ENCODE results near the gene SEC16A.

The SEC16A gene

DNA sequence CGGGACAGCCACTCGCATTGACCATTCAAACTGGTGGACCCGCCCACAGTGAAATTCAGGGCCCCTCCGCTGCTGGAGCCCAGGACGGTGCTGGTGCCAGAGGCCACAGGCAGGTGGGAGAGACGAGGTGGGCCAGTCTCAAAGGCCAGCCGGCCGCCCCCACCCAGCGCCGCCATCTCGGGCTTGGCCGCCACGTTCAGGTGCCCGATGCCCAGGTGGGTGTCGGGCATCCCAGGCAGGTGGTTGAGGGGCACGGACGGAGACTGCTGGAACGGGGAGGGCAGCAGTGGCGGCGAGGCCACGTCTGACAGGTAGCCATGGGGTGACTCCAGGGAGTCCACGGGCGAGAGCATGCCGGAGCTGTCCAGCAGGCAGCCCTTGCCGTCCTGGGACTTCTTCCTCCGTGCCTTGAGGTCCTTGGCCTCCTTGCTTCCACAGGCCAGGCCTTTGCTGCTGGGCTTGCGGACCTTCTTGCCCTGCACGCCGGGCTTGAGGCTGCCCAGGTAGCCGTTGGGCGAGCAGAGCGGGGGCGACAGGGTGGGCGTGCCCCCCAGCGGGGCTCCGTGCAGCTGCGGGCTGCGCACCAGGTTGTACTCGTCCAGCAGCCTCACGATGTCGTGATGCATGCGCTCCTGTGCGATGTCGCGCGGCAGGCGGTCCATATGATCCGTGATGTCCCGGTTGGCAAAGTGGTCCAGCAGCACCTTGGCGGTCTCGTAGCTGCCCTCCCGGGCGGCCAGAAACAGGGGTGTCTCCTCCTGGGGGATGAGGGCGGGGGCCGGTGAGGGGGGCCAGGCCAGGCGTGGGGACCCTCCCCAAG, 14.2 kb upstream of the SEC16A start:
- Histone ChIP-seq H3K4me1 (ENCODE audit: low read depth, poor library complexity, severe bottlenecking) (no peaks in the 10 kb centered on the region), H3K4me2 (no peak overlapping the region), H2AFZ (ENCODE audit: low read depth) (no peak overlapping the region), H3K27me3 (ENCODE audit: insufficient read depth, low read depth) (peaks cover 85% of the 10 kb centered on the region), H4K20me1 (ENCODE audit: insufficient read depth) (no peaks in the 10 kb centered on the region), H3K36me3 (ENCODE audit: insufficient read depth) (no peaks in the 10 kb centered on the region), H3K4me3 (IDR thresholded peaks at IDR 0.05; ENCODE audit: insufficient read depth, low read depth, low read length) (no peak overlapping the region), H3K27ac (no peak overlapping the region), H3K79me2 (ENCODE audit: insufficient read depth, low read depth) (no peaks in the 10 kb centered on the region), H3K9ac (no peak overlapping the region)
- TF ChIP-seq, protein P1, sequence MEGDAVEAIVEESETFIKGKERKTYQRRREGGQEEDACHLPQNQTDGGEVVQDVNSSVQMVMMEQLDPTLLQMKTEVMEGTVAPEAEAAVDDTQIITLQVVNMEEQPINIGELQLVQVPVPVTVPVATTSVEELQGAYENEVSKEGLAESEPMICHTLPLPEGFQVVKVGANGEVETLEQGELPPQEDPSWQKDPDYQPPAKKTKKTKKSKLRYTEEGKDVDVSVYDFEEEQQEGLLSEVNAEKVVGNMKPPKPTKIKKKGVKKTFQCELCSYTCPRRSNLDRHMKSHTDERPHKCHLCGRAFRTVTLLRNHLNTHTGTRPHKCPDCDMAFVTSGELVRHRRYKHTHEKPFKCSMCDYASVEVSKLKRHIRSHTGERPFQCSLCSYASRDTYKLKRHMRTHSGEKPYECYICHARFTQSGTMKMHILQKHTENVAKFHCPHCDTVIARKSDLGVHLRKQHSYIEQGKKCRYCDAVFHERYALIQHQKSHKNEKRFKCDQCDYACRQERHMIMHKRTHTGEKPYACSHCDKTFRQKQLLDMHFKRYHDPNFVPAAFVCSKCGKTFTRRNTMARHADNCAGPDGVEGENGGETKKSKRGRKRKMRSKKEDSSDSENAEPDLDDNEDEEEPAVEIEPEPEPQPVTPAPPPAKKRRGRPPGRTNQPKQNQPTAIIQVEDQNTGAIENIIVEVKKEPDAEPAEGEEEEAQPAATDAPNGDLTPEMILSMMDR (conservative IDR thresholded peaks at IDR 0.05; ENCODE audit: low read depth, low read length): no peak

DNA sequence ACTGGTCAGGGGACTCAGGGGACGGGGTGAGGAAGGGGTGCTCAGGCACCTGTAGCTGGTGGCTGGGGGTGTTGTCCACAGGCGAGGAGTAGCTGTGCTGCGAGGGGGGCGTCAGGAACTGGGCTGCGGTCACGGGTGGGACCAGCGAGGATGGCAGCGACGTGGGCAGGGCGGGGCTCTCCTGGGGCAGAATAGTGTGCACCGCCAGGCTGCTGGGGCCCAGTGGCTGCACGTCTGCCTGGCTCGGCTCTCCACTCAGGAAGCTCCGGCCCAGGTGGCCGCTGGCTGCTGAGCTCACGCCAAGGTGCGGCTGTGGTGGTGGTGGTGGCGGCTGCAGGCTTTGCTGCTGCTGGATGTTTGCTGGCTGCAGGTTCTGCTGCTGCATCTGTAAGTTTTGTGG, 13.3 kb upstream of the SEC16A start:
- Histone ChIP-seq H3K79me2 (ENCODE audit: insufficient read depth, low read depth) (no peaks in the 10 kb centered on the region), H3K4me2 (no peak overlapping the region), H3K36me3 (ENCODE audit: insufficient read depth) (no peaks in the 10 kb centered on the region), H3K4me3 (IDR thresholded peaks at IDR 0.05; ENCODE audit: insufficient read depth, low read depth, low read length) (no peak overlapping the region), H3K27me3 (ENCODE audit: insufficient read depth, low read depth) (peaks cover 87% of the 10 kb centered on the region), H3K9ac (no peak overlapping the region), H4K20me1 (ENCODE audit: insufficient read depth) (no peaks in the 10 kb centered on the region), H2AFZ (ENCODE audit: low read depth) (no peak overlapping the region), H3K4me1 (ENCODE audit: low read depth, poor library complexity, severe bottlenecking) (no peaks in the 10 kb centered on the region), H3K27ac (no peak overlapping the region)
- TF ChIP-seq, protein P1 (conservative IDR thresholded peaks at IDR 0.05; ENCODE audit: low read depth, low read length): no peak

DNA sequence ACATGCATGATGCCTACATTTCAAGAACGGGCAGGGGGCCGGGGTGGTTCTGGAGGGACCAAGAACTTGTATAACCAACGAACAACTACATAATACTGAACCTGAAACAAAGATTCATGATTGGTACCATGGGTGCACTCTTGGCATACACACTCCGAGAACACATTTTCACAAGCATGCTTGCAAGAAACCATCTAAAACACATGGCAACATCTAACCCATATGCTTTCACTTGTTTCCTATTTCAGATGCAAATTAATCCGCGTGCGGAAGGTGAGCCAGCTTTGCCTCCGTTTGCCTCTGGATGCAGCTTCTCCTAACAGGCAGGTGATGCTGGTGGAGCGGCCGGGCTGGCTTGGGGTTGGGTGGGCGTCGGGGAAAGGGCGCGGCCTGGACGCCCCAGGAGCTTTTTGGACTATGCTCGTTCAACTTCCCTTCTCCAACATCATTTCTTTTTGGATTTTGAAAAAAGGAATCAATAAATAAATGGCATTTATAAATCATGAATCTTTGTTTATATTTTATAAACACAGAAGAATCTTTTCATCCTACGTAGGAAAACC, 12.5 kb upstream of the SEC16A start:
- Histone ChIP-seq H3K9ac (no peak overlapping the region), H3K4me2 (no peak overlapping the region), H3K79me2 (ENCODE audit: insufficient read depth, low read depth) (no peaks in the 10 kb centered on the region), H3K4me1 (ENCODE audit: low read depth, poor library complexity, severe bottlenecking) (no peaks in the 10 kb centered on the region), H3K27ac (no peak overlapping the region), H4K20me1 (ENCODE audit: insufficient read depth) (no peaks in the 10 kb centered on the region), H2AFZ (ENCODE audit: low read depth) (no peak overlapping the region), H3K4me3 (IDR thresholded peaks at IDR 0.05; ENCODE audit: insufficient read depth, low read depth, low read length) (no peak overlapping the region), H3K36me3 (ENCODE audit: insufficient read depth) (no peaks in the 10 kb centered on the region), H3K27me3 (ENCODE audit: insufficient read depth, low read depth) (peaks cover 88% of the 10 kb centered on the region)
- TF ChIP-seq, protein P1 (conservative IDR thresholded peaks at IDR 0.05; ENCODE audit: low read depth, low read length): no peak

DNA sequence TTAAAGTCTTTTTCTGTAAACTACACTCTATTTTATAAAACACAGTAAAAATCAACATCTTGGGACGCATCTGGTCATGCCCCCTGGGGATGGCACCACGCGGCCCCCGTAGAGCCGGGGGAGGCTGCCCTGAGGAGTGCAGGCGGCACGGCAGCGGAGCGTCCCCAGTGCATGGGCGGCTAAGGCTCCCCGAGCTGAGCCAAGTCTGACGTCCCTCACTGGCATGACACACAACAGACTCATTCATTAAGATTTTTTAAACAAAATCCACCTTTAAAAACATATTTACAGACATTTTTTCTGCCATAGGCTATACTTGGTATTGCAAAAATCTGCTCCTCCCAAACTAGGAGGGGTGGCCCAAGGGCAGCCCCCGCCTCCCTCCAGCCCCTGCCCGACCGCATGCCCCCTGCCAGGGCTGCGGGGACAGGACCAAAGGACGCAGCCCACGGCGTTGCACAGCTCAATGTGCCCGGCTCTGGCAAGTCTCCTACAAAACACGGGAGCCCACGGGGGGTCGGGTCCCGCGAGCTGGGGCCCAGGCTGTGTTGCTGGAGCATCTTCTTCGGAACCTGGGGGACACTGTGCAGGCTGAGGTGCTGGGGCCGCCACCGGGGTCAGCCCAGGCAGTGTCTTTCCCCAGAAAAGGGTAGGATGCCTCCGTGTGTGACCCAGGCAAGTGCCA, 11.8 kb upstream of the SEC16A start:
- Histone ChIP-seq H3K4me2 (no peak overlapping the region), H4K20me1 (ENCODE audit: insufficient read depth) (no peaks in the 10 kb centered on the region), H3K79me2 (ENCODE audit: insufficient read depth, low read depth) (no peaks in the 10 kb centered on the region), H3K27ac (no peak overlapping the region), H3K9ac (no peak overlapping the region), H3K4me1 (ENCODE audit: low read depth, poor library complexity, severe bottlenecking) (no peaks in the 10 kb centered on the region), H2AFZ (ENCODE audit: low read depth) (no peak overlapping the region), H3K27me3 (ENCODE audit: insufficient read depth, low read depth) (peaks cover 87% of the 10 kb centered on the region), H3K4me3 (IDR thresholded peaks at IDR 0.05; ENCODE audit: insufficient read depth, low read depth, low read length) (no peak overlapping the region), H3K36me3 (ENCODE audit: insufficient read depth) (no peaks in the 10 kb centered on the region)
- TF ChIP-seq, protein P1 (conservative IDR thresholded peaks at IDR 0.05; ENCODE audit: low read depth, low read length): no peak
